ENCODE results near the gene NEK11.

DNA sequence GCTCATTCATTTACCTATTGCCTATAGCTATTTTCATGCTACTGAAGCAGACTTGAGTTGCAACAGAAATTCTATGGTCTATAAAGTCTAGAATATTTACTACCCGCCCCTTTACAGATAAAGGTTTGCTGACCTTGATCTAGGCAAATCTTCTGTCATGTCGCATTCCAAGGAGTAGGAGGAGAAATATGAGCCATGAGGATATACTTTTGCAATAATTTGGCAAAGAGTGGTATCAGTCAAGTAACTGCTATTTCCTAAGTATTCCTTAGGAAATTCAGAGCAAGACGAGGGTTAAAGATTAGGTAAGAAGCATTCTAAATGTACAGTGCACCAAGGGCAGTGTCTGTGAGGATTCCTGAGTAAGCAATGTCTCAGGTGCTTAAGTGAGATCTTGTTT lies 233.8 kb downstream of the NEK11 start:
- TF ChIP-seq POLR2A (IDR thresholded peaks at IDR 0.05) (no peak), CTCF (IDR thresholded peaks at IDR 0.05) (no peak), POLR2AphosphoS5 (IDR thresholded peaks at IDR 0.05) (no peak), EP300 (IDR thresholded peaks at IDR 0.05) (no peak)
